H9 (cell line): ENCODE data around the gene MRPL55. TPM values are rescaled to one million over a fixed set of nuclear protein-coding genes. Genes with fewer than 3 reads are reported as not detected.

ENCODE experiments used
- DNase-seq: peaks from one replicate; pipeline ENCODE4 v3.0.0-alpha.2; 2017
- H2AFZ ChIP-seq: one replicate; pipeline ENCODE4 v1.6.1; 2013; ENCODE audit warnings: mild to moderate bottlenecking, low read length, control low read depth, moderate library complexity
- H2AK5ac ChIP-seq: 2 replicates; pipeline ENCODE4 v1.6.1; 2013; ENCODE audit warnings: low read length, control low read depth, mixed read lengths; ENCODE audit not compliant: insufficient read length
- H2BK120ac ChIP-seq: one replicate; pipeline ENCODE4 v1.6.1; 2013; ENCODE audit warnings: low read depth, mild to moderate bottlenecking, low read length, control low read depth, inconsistent platforms; ENCODE audit not compliant: poor library complexity, severe bottlenecking
- H2BK12ac ChIP-seq: 2 replicates; pipeline ENCODE4 v1.6.1; 2013; ENCODE audit warnings: low read length, control low read depth, mixed read lengths, low read depth; ENCODE audit not compliant: insufficient read length
- H2BK15ac ChIP-seq: 2 replicates; pipeline ENCODE4 v1.6.1; 2013; ENCODE audit warnings: low read depth, low read length, control low read depth
- H2BK20ac ChIP-seq: one replicate; pipeline ENCODE4 v1.6.1; 2013; ENCODE audit warnings: low read depth, mild to moderate bottlenecking, low read length, control low read depth, inconsistent platforms; ENCODE audit not compliant: poor library complexity, severe bottlenecking
- H2BK5ac ChIP-seq: 2 replicates; pipeline ENCODE4 v1.6.1; 2013; ENCODE audit warnings: low read length, control low read depth, mixed read lengths; ENCODE audit not compliant: insufficient read length
- H3K14ac ChIP-seq: 2 replicates; pipeline ENCODE4 v1.6.1; 2013; ENCODE audit warnings: low read length, control low read depth; ENCODE audit not compliant: insufficient read depth
- H3K18ac ChIP-seq: 2 replicates; pipeline ENCODE4 v1.6.1; 2013; ENCODE audit warnings: low read depth, mild to moderate bottlenecking, mixed read lengths, low read length, control low read depth; ENCODE audit not compliant: insufficient read length
- H3K23ac ChIP-seq: 2 replicates; pipeline ENCODE4 v1.6.1; 2013; ENCODE audit warnings: low read length, control low read depth, mixed read lengths, low read depth; ENCODE audit not compliant: insufficient read length
- H3K23me2 ChIP-seq: 2 replicates; pipeline ENCODE4 v1.6.1; 2013; ENCODE audit warnings: low read depth, mild to moderate bottlenecking, mixed read lengths, low read length, control low read depth; ENCODE audit not compliant: insufficient read length, poor library complexity, severe bottlenecking
- H3K27ac ChIP-seq: 2 replicates; pipeline ENCODE4 v1.5.1; 2013; ENCODE audit warnings: low read length, control low read depth, mixed read lengths, low read depth; ENCODE audit not compliant: insufficient read length
- H3K27me3 ChIP-seq: 2 replicates; pipeline ENCODE4 v1.6.1; 2013; ENCODE audit warnings: low read length, control low read depth, inconsistent platforms; ENCODE audit not compliant: insufficient read depth
- H3K4ac ChIP-seq: 2 replicates; pipeline ENCODE4 v1.6.1; 2013; ENCODE audit warnings: low read depth, mild to moderate bottlenecking, control low read depth, inconsistent platforms, low read length, moderate library complexity
- H3K4me1 ChIP-seq: 2 replicates; pipeline ENCODE4 v1.6.1; 2013; ENCODE audit warnings: low read length, control low read depth, inconsistent platforms; ENCODE audit not compliant: insufficient read depth
- H3K4me2 ChIP-seq: 2 replicates; pipeline ENCODE4 v1.6.1; 2013; ENCODE audit warnings: low read length, control low read depth, mixed read lengths; ENCODE audit not compliant: insufficient read length, insufficient read depth
- H3K56ac ChIP-seq: 2 replicates; pipeline ENCODE4 v1.6.1; 2013; ENCODE audit warnings: low read depth, mild to moderate bottlenecking, mixed read lengths, low read length, control low read depth; ENCODE audit not compliant: insufficient read length
- H3K79me1 ChIP-seq: 2 replicates; pipeline ENCODE4 v1.6.1; 2013; ENCODE audit warnings: low read depth, mild to moderate bottlenecking, moderate library complexity, low read length, control low read depth, inconsistent platforms; ENCODE audit not compliant: insufficient read depth, poor library complexity, severe bottlenecking
- H3K79me2 ChIP-seq: 2 replicates; pipeline ENCODE4 v1.6.1; 2013; ENCODE audit warnings: low read length, control low read depth, inconsistent platforms; ENCODE audit not compliant: insufficient read depth
- H3K9ac ChIP-seq: 2 replicates; pipeline ENCODE4 v1.6.1; 2013; ENCODE audit warnings: low read length, control low read depth, mixed read lengths; ENCODE audit not compliant: insufficient read length; ENCODE audit errors: extremely low read depth
- H3K9me3 ChIP-seq: one replicate; pipeline ENCODE4 v1.6.1; 2013; ENCODE audit warnings: low read depth, low read length, inconsistent platforms; ENCODE audit not compliant: control insufficient read depth
- H3T11ph ChIP-seq: one replicate; pipeline ENCODE4 v1.6.1; 2013; ENCODE audit warnings: mild to moderate bottlenecking, low read length, control low read depth, inconsistent platforms
- H4K20me1 ChIP-seq: one replicate; pipeline ENCODE4 v1.6.1; 2013; ENCODE audit not compliant: control insufficient read depth, insufficient read length, insufficient read depth
- H4K5ac ChIP-seq: 2 replicates; pipeline ENCODE4 v1.6.1; 2013; ENCODE audit warnings: low read depth, mild to moderate bottlenecking, mixed read lengths, low read length, control low read depth; ENCODE audit not compliant: insufficient read length
- H4K8ac ChIP-seq: replicated peaks from 2 replicates; pipeline ENCODE4 v1.6.1; 2013; ENCODE audit warnings: low read length, control low read depth, mixed read lengths, low read depth; ENCODE audit not compliant: insufficient read length
- H4K91ac ChIP-seq: 2 replicates; pipeline ENCODE4 v1.6.1; 2013; ENCODE audit warnings: low read depth, mild to moderate bottlenecking, moderate library complexity, mixed read lengths, low read length, control low read depth; ENCODE audit not compliant: insufficient read length
- H3K27ac Mint-ChIP-seq, 3 experiments: 2 replicates in 2 of 3; 3 replicates in 1 of 3; pipeline ENCODE4 v1.8.0; 2020 to 2021; ENCODE audit warnings: mixed read lengths in 3 of 3, mild to moderate bottlenecking in 1 of 3, moderate library complexity in 1 of 3
- H3K27me3 Mint-ChIP-seq: 2 replicates; pipeline ENCODE4 v1.8.0; 2021; ENCODE audit warnings: low read depth, mild to moderate bottlenecking, moderate library complexity, mixed read lengths
- H3K36me3 Mint-ChIP-seq, 3 experiments: 2 replicates in 2 of 3; 3 replicates in 1 of 3; pipeline ENCODE4 v1.8.0; 2020 to 2021; ENCODE audit warnings: low read depth in 3 of 3, mixed read lengths in 3 of 3; ENCODE audit not compliant: insufficient read depth in 1 of 3
- H3K4me1 Mint-ChIP-seq, 2 experiments: 2 replicates each; pipeline ENCODE4 v1.8.0; 2020; ENCODE audit warnings: mixed read lengths in 2 of 2
- H3K4me3 Mint-ChIP-seq, 2 experiments: 2 replicates in 1 of 2; 3 replicates in 1 of 2; pipeline ENCODE4 v1.8.0; 2020 to 2021; ENCODE audit warnings: mild to moderate bottlenecking in 2 of 2, mixed read lengths in 2 of 2, moderate library complexity in 1 of 2
- H3K9me3 Mint-ChIP-seq, 2 experiments: 2 replicates in 1 of 2; 3 replicates in 1 of 2; pipeline ENCODE4 v1.8.0; 2020; ENCODE audit warnings: mild to moderate bottlenecking in 2 of 2, mixed read lengths in 2 of 2, moderate library complexity in 1 of 2
- WGBS: extraction: QIAGEN DNeasy Blood & Tissue Kit; methylation state at CpG from one replicate; pipeline ENCODE4 v1.1.7; 2013; ENCODE audit warnings: missing lambda C conversion rate, low lambda C conversion rate, mixed read lengths; ENCODE audit not compliant: insufficient read length; ENCODE audit errors: extremely low coverage; 5-methylcytosine and 5-hydroxymethylcytosine counted together
- total RNA-seq: library from RNA; stranded (reverse); gene quantifications from 2 replicates; pipeline ENCODE4 v1.2.1, GENCODE V29; 2021
- TF ChIP-seq, protein P1 (sequence below): fragments of 200-600 bp; sonication (generic); conservative IDR thresholded peaks from 3 replicates; pipeline ENCODE4 v1.8.0; 2021; ENCODE audit warnings: antibody characterized with exemption, mild to moderate bottlenecking

The MRPL55 gene
- total RNA-seq, 1 experiment from 2014 or later = 62.3 TPM

DNA sequence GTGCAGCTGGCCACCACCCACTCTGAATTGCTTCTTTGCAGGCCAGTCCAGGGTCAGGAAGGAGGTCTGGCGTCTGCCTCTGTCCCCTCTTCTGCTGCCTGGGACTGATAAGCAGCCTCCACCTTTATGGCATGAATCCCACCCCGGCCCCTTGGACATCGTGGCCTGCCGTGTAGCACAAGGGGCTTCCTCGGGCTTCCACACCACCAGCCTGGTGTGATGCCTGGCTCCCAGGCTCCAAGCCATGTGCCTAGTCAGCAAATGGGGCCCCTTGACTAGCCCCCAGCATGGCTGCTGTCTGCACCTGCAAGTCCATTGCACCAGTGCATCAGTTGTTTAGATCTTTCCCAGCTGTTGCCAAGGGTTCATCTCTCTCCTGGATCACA lies 36.4 kb downstream of the MRPL55 start:
- no peak overlapping the region for H3K4me2 ChIP-seq
- H3T11ph ChIP-seq = no peak overlapping the region
- Mint-ChIP-seq H3K4me1 (peaks cover 6 to 18% of the 10 kb centered on the region in 2 experiments), H3K27me3 (peaks cover 77% of the 10 kb centered on the region), H3K36me3 (no peaks in the 10 kb centered on the region), H3K9me3 (no peaks in the 10 kb centered on the region), H3K27ac (no peak overlapping the region), H3K4me3 (no peak overlapping the region)
- no peak overlapping the region for H2AK5ac ChIP-seq
- H3K14ac ChIP-seq = no peak overlapping the region
- H2BK12ac ChIP-seq = no peak overlapping the region
- no peak overlapping the region for H4K5ac ChIP-seq
- H3K79me1 ChIP-seq = no peaks in the 10 kb centered on the region
- H3K23ac ChIP-seq = no peak overlapping the region
- no peak overlapping the region for H2BK5ac ChIP-seq
- H3K9me3 ChIP-seq = no peaks in the 10 kb centered on the region
- H2BK20ac ChIP-seq = no peak overlapping the region
- no peak overlapping the region for H2BK120ac ChIP-seq
- H3K79me2 ChIP-seq = no peaks in the 10 kb centered on the region
- H3K27ac ChIP-seq = no peak overlapping the region
- H3K9ac ChIP-seq = no peak overlapping the region
- no peak overlapping the region for H4K8ac ChIP-seq
- no peak for DNase-seq
- no peak overlapping the region for H3K18ac ChIP-seq
- no peak overlapping the region for H3K56ac ChIP-seq
- no peaks in the 10 kb centered on the region for H3K23me2 ChIP-seq
- TF ChIP-seq, protein P1, sequence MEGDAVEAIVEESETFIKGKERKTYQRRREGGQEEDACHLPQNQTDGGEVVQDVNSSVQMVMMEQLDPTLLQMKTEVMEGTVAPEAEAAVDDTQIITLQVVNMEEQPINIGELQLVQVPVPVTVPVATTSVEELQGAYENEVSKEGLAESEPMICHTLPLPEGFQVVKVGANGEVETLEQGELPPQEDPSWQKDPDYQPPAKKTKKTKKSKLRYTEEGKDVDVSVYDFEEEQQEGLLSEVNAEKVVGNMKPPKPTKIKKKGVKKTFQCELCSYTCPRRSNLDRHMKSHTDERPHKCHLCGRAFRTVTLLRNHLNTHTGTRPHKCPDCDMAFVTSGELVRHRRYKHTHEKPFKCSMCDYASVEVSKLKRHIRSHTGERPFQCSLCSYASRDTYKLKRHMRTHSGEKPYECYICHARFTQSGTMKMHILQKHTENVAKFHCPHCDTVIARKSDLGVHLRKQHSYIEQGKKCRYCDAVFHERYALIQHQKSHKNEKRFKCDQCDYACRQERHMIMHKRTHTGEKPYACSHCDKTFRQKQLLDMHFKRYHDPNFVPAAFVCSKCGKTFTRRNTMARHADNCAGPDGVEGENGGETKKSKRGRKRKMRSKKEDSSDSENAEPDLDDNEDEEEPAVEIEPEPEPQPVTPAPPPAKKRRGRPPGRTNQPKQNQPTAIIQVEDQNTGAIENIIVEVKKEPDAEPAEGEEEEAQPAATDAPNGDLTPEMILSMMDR = no peak
- no peak overlapping the region for H3K4ac ChIP-seq
- no CpG with 5 or more reads among the region's 5 CpGs for WGBS
- H3K27me3 ChIP-seq = peaks cover 75% of the 10 kb centered on the region; the same call in 1 of the 2 replicates
- no peak overlapping the region for H2BK15ac ChIP-seq
- no peaks in the 10 kb centered on the region for H4K20me1 ChIP-seq
- H4K91ac ChIP-seq = no peak overlapping the region
- H2AFZ ChIP-seq = no peak overlapping the region
- H3K4me1 ChIP-seq = no peaks in the 10 kb centered on the region
